Choroid plexus epithelial cell (primary cell): Measurements from ENCODE around the gene TMEM203.

ENCODE experiments used
- DNase-seq: peaks from one replicate; pipeline ENCODE4 v3.0.0-alpha.2; 2010; ENCODE audit warnings: low read depth
- H3K4me3 ChIP-seq: 2 replicates; pipeline ENCODE4 v1.5.1; 2011; ENCODE audit warnings: low read depth, mild to moderate bottlenecking, control low read depth, low read length, moderate library complexity
- CTCF ChIP-seq: conservative IDR thresholded peaks from 2 replicates; pipeline ENCODE4 v1.5.1; 2011; ENCODE audit warnings: low read depth, mild to moderate bottlenecking, control low read depth, inconsistent platforms, low read length, moderate library complexity

Gene TMEM203

DNA sequence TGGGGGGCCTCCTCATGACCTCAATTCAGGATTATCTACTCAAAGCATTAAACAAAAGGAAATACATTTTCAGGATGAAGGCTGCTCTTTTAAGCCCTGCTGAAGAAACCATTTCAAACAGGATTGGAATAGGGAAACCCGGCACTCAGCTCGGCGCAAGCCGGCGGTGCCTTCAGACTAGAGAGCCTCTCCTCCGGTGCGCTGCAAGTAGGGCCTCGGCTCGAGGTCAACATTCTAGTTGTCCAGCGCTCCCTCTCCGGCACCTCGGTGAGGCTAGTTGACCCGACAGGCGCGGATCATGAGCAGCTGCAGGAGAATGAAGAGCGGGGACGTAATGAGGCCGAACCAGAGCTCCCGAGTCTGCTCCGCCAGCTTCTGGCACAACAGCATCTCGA is 720 bp downstream of the TMEM203 start:
- H3K4me3 ChIP-seq: peak overlapping the region; percentile 94
- no peak for DNase-seq
- no peak for TF ChIP-seq CTCF

- DNase-seq: no peak
- TF ChIP-seq CTCF: no peak
- no peak overlapping the region for H3K4me3 ChIP-seq
These were observed 2.5 kb downstream of the TMEM203 start for GRCh38 chr9:137202966-137203365.

DNA sequence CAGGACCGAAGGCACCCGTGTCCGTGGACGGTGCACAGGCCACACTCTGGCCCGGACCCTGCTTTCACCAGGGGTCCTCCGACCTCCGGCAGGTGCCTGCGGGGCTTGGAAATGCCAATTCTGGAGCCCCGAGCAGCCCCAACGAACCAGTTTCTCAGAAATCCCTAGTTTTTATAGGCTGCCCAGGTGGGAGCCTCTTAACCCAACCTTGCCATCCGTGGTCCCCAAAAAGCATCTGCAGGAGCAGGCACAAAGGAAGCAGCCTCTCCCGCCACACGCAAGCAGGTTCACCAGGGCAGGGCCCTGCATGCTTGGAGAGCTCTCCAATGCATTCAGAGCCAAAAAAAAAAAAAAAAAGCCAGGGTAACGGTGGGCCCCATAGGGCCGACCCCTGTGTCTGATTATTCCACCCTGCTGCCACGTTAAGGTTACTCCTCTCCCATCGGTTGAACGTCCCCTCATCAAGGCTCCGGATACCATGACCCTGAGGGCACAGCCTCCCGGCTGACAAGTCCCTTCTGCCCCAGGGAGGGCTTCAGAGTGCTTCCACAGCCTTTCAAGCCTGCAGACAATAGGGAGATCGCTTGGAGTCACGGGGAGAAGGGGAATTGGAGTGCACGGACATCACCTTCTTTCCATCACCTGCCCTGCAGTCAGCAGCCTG is 4.1 kb downstream of the TMEM203 start:
- TF ChIP-seq CTCF: no peak
- peak overlapping the region; percentile 84 for H3K4me3 ChIP-seq
- no peak for DNase-seq

- TF ChIP-seq CTCF: no peak
- H3K4me3 ChIP-seq: peak within 1 kb of the TSS; percentile 84
- DNase-seq: peak; percentile 99
These were observed 4.9 kb downstream of the TMEM203 start, which contains the start of gene TPRN for GRCh38 chr9:137200311-137201204. Gene TPRN, minus strand, starts transcription at chr9:137200741. Its CDS starts 30 bp downstream, at chr9:137200711.

DNA sequence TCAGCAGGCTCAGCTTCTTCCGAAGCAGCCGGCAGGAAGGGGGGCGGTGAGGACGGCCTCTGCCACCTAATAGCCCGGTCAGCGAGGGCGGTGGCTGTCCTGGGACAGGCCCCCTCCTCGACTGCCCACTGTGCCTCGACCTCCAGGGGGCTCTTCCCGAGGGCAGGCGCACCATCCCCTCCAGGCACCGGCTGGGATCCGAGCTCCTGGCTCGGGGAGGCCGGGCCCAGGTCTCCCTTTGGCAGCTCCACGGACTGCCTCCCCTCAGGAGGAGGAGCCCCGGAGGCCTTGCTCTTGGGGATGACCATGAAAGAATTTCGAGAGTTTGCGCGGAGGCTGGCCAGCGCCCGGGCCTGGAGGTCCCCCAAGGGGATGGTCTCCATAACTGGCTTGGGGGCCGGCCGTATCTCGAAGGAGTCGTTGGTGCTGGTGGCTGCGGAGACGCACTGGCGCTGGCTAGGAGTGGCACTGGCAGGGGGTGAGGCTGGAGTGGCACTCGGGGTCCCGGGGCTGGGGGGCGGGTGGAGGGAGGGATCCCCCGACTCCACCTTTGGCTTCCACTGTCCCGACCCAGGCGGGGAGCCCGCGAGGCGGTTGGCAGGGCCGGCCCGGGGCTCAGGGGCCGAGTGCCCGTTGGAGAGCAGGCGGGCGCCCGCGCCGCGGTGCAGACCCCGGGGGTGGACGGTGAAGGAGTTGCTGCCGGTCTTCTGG is 5.9 kb downstream of the TMEM203 start:
- no peak for TF ChIP-seq CTCF
- DNase-seq: peak; percentile 54
- peak overlapping the region; percentile 57 for H3K4me3 ChIP-seq

- peak overlapping the region; percentile 57 for H3K4me3 ChIP-seq
These were observed 6.6 kb downstream of the TMEM203 start for GRCh38 chr9:137198902-137199283.

More at GRCh38 chr9:137198902-137199283, 6.6 kb downstream of the TMEM203 start:
- TF ChIP-seq CTCF: no peak
- DNase-seq: no peak
